Lower lobe of right lung (tissue), 2 donors: ENCODE results near the gene DYNLT3. TPM values are rescaled to one million over a fixed set of nuclear protein-coding genes. Genes with fewer than 3 reads are reported as not detected.

Experiments
- ATAC-seq, 2 donors: fragments of 200-7000 bp; cut with Tn5 transposase; one replicate each; pipeline ENCODE4 v1.9.1; 2020 to 2022; ENCODE audit warnings: mild to moderate bottlenecking in 2 of 2, moderate library complexity in 2 of 2
- DNase-seq: peaks from one replicate; pipeline ENCODE4 v3.0.0-alpha.2; 2020
- H3K27ac ChIP-seq: fragments of 200-600 bp; one replicate; pipeline ENCODE4 v1.8.0; 2022
- H3K27me3 ChIP-seq: fragments of 200-600 bp; one replicate; pipeline ENCODE4 v1.8.0; 2022; ENCODE audit warnings: low read depth
- H3K36me3 ChIP-seq: fragments of 200-600 bp; one replicate; pipeline ENCODE4 v1.8.0; 2022; ENCODE audit warnings: mild to moderate bottlenecking
- H3K4me1 ChIP-seq: fragments of 200-600 bp; one replicate; pipeline ENCODE4 v1.8.0; 2022
- H3K4me3 ChIP-seq: fragments of 200-600 bp; one replicate; pipeline ENCODE4 v1.8.0; 2022; ENCODE audit warnings: mild to moderate bottlenecking
- H3K9me3 ChIP-seq: fragments of 200-600 bp; one replicate; pipeline ENCODE4 v1.8.0; 2022
- intact Hi-C: fragments of 100-400 bp; cut with DNase I; formaldehyde crosslinking; loops from one replicate; pipeline ENCODE4 v1.11.0; 2022
- total RNA-seq: library from RNA; stranded (reverse); fragmentation: NEBNext Ultra II Directional; extraction: Animal tissue kit (Norgen Biotek cat#: 25700); gene quantifications from one replicate; pipeline ENCODE4 v1.2.1, GENCODE V29; 2021
- TF ChIP-seq, protein P1 (sequence below): fragments of 200-600 bp; IDR thresholded peaks from one replicate; pipeline ENCODE4 v1.8.0; 2022; ENCODE audit warnings: antibody characterized with exemption, mild to moderate bottlenecking
- donor health status: DM: no; HTN: yes; CAD: no; lungs with severe emphysema.

Gene DYNLT3
- total RNA-seq, 1 donor from 2014 or later: 27.2 TPM

DNA sequence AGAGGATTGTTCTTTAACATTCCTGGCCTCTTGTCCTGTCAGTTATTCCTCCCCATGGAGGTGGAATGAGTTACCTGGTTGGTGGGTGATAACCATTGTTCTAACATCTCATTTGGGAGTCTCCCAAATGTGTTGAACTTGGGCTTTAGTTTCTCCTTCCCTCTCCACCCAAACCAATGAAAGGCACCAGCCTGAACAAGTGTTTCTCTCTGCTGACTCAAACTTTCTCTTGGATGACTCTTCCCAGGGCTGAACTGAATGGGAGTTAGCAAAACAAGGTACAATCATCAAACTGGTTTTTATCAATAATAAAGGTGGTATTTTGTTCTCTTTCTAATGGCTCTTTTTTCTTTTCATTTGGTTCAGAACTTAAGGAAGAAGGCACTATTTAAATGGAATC, 2.7 kb downstream of the DYNLT3 start:
- TF ChIP-seq, protein P1, sequence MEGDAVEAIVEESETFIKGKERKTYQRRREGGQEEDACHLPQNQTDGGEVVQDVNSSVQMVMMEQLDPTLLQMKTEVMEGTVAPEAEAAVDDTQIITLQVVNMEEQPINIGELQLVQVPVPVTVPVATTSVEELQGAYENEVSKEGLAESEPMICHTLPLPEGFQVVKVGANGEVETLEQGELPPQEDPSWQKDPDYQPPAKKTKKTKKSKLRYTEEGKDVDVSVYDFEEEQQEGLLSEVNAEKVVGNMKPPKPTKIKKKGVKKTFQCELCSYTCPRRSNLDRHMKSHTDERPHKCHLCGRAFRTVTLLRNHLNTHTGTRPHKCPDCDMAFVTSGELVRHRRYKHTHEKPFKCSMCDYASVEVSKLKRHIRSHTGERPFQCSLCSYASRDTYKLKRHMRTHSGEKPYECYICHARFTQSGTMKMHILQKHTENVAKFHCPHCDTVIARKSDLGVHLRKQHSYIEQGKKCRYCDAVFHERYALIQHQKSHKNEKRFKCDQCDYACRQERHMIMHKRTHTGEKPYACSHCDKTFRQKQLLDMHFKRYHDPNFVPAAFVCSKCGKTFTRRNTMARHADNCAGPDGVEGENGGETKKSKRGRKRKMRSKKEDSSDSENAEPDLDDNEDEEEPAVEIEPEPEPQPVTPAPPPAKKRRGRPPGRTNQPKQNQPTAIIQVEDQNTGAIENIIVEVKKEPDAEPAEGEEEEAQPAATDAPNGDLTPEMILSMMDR: no peak
- peaks cover 8% of the 10 kb centered on the region for H3K4me1 ChIP-seq
- intact Hi-C loops: no loop called here
- H3K27me3 ChIP-seq: no peaks in the 10 kb centered on the region
- H3K36me3 ChIP-seq: peaks cover 11% of the 10 kb centered on the region
- ATAC-seq: no peak
- no peak for DNase-seq
- no peak overlapping the region for H3K4me3 ChIP-seq
- H3K9me3 ChIP-seq: no peaks in the 10 kb centered on the region
- H3K27ac ChIP-seq: no peak overlapping the region

DNA sequence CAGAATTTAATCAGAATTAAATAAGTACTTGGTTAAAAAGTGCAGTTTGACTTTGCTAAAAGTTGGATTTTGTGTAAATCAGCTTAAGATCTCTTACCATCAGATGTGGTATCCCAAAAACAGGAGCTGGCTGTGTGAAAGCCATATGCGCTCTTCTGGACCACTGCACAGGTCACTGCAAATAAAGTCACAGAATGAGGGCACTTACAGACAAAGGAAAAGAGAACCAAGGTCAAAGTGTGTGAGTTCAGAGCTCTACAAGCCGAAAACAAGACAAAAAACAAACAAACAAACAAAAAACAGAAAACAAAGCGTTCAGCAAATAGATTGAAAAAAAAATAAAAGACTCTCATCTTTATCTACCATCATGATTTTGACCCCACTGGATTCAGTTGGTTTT, 6.4 kb downstream of the DYNLT3 start:
- H3K9me3 ChIP-seq: no peaks in the 10 kb centered on the region
- H3K4me1 ChIP-seq: no peaks in the 10 kb centered on the region
- intact Hi-C loops: no loop called here
- H3K4me3 ChIP-seq: no peak overlapping the region
- DNase-seq (no peak), ATAC-seq (no peak)
- peaks cover 15% of the 10 kb centered on the region for H3K36me3 ChIP-seq
- H3K27ac ChIP-seq: no peak overlapping the region
- TF ChIP-seq, protein P1: no peak
- no peaks in the 10 kb centered on the region for H3K27me3 ChIP-seq

DNA sequence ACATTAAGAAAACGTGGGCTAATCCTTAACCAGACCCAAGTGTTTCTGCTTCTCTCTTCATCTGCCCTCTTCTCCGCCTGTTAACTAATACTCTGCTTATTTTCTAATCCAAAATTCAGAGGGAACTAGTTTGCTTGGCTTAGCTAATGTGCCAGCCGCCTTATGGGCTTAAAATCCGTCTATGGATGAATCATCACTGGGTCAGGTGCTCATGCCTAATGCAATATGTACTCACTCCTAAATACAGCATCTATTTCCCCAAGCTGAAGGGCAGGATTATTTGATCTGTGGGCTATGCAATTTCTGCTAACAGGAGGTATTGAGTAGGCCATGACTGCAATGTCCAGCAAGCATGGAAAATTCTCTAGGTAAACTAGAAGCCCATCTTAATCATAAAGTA, 12.4 kb downstream of the DYNLT3 start:
- Histone ChIP-seq H3K27me3 (no peaks in the 10 kb centered on the region), H3K9me3 (no peaks in the 10 kb centered on the region), H3K4me1 (no peaks in the 10 kb centered on the region), H3K36me3 (peaks cover 4% of the 10 kb centered on the region), H3K27ac (no peak overlapping the region), H3K4me3 (no peak overlapping the region)
- TF ChIP-seq, protein P1: no peak
- no peak for ATAC-seq
- intact Hi-C loops: no loop called here
- DNase-seq: no peak

DNA sequence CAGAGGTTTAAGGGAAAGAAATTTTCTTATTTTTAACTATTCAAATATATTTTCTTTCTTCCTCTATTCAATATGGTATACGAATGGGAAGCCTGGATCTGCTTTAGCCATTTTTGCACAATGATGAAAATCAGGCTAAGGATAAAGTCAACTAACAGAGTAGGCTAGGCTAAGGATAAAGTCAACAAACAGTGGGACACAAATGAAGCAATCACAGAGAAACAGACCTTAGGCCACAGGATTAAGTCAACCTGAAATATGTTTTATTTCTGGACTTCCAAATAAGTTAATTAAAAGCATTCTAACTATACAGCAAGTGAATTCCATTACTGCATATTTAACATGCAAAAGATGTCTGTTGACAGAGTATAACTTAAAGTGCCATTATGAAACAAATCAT, 17.0 kb downstream of the DYNLT3 start:
- no peak overlapping the region for H3K4me3 ChIP-seq
- no peaks in the 10 kb centered on the region for H3K36me3 ChIP-seq
- DNase-seq (no peak), ATAC-seq (no peak)
- H3K27me3 ChIP-seq: no peaks in the 10 kb centered on the region
- intact Hi-C loops: no loop called here
- TF ChIP-seq, protein P1: no peak
- H3K4me1 ChIP-seq: peaks cover under 1% of the 10 kb centered on the region
- no peaks in the 10 kb centered on the region for H3K9me3 ChIP-seq
- H3K27ac ChIP-seq: no peak overlapping the region

DNA sequence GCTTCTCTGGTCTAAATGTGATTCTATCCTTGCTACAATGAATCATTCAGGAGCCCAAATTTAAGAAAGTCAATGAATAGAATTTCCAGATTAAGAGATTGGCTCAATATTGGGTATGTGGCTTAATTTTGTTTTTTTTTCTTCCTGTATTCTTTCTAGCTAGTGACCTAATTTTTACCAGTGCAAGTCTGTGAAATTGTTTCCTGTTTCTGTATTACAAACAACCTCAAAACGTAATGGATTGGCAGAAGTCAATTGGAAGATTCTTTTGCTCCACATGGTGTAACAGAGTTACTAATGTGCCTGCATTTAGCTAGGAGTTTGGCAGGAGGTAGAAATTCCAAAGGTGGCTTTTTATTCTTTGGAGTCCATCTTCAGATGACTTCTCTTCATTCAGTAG, 17.6 kb downstream of the DYNLT3 start:
- H3K27me3 ChIP-seq: no peaks in the 10 kb centered on the region
- no peak overlapping the region for H3K27ac ChIP-seq
- H3K4me1 ChIP-seq: peaks cover 7% of the 10 kb centered on the region
- DNase-seq (no peak), ATAC-seq (no peak)
- TF ChIP-seq, protein P1: no peak
- intact Hi-C loops: no loop called here
- no peak overlapping the region for H3K4me3 ChIP-seq
- no peaks in the 10 kb centered on the region for H3K9me3 ChIP-seq
- H3K36me3 ChIP-seq: no peaks in the 10 kb centered on the region
